ENCODE data around the gene PSMG3. TPM values are rescaled to one million over a fixed set of nuclear protein-coding genes. Genes with fewer than 3 reads are reported as not detected.

The PSMG3 gene
- total and polyA plus RNA-seq, 2 donors (not counting 3 experiments of a cell fraction or from before 2014, with no cell fraction given): 25.5 to 49.7 TPM

GRCh38 chr7:1601956-1602355 is 32.1 kb upstream of the PSMG3 start:
- CTCF ChIA-PET: no interaction called here
- Histone ChIP-seq H3K36me3 (ENCODE audit: control insufficient read depth in 2 of 2, extremely low read depth in 1 of 2, insufficient read depth in 2 of 2, low read length in 2 of 2) (no peaks in the 10 kb centered on the region), H3K4me2 (ENCODE audit: insufficient read depth, low read length) (no peak overlapping the region), H3K9me1 (replicated peaks; ENCODE audit: control insufficient read depth, extremely low read depth, insufficient read depth, low read length) (no peaks in the 10 kb centered on the region), H3K4me3 (replicated peaks in 1 of 3; ENCODE audit: insufficient read depth in 1 of 3, low read depth in 1 of 3, low read length in 3 of 3) (no peak overlapping the region), H3K27me3 (ENCODE audit: control insufficient read depth in 2 of 2, insufficient read depth in 2 of 2, low read length in 2 of 2) (peaks cover 0 to 2% of the 10 kb centered on the region in 2 experiments), H2AFZ (ENCODE audit: low read depth, low read length) (no peak overlapping the region), H3K9ac (replicated peaks; ENCODE audit: extremely low read depth, insufficient read depth, low read length) (no peak overlapping the region), H3K9me3 (replicated peaks; ENCODE audit: control insufficient read depth, insufficient read depth, low read length) (no peaks in the 10 kb centered on the region), H3K4me1 (ENCODE audit: control insufficient read depth, extremely low read depth, insufficient read depth, low read length) (no peaks in the 10 kb centered on the region), H4K20me1 (replicated peaks; ENCODE audit: control insufficient read depth, extremely low read depth, insufficient read depth, low read length) (no peaks in the 10 kb centered on the region), H3K27ac (ENCODE audit: insufficient read depth, low read depth, low read length) (no peak overlapping the region), H3K79me2 (ENCODE audit: control insufficient read depth, insufficient read depth, low read length) (no peaks in the 10 kb centered on the region)
- dilution Hi-C loops (cut with MboI; ENCODE audit: extremely low pct_ligation_motif_present, low sequenced_read_pairs) (no loop called here), intact Hi-C loops (cut with micrococcal nuclease) (no loop called here)
- TF ChIP-seq POLR2AphosphoS5 (IDR thresholded peaks at IDR 0.05; ENCODE audit: insufficient read depth, low read depth, low read length): no peak
- no peak for TF ChIP-seq EZH2 (IDR thresholded peaks at IDR 0.05; ENCODE audit: borderline replicate concordance, low read depth, low read length, severe bottlenecking)
- TF ChIP-seq JUN (IDR thresholded peaks at IDR 0.05; ENCODE audit: borderline replicate concordance, insufficient read depth, insufficient read length, low read depth): no peak
- TF ChIP-seq MYC (IDR thresholded peaks at IDR 0.05; ENCODE audit: low read depth, low read length): no peak
- no peak for TF ChIP-seq FOS (IDR thresholded peaks at IDR 0.05; ENCODE audit: borderline replicate concordance, insufficient read depth, low read length)
- no peak for TF ChIP-seq POLR2A (IDR thresholded peaks at IDR 0.05; ENCODE audit: low read depth, low read length)
- no peak for TF ChIP-seq GATA2 (IDR thresholded peaks at IDR 0.05; ENCODE audit: insufficient read depth, insufficient read length, low read depth, low read length)
- TF ChIP-seq MAX (IDR thresholded peaks at IDR 0.05; ENCODE audit: insufficient read depth, insufficient read length): no peak
- no peak for TF ChIP-seq CTCF (IDR thresholded peaks at IDR 0.05; ENCODE audit: extremely low read depth in 1 of 2, insufficient read depth in 1 of 2, low read depth in 1 of 2, low read length in 2 of 2)
- DNase-seq (ENCODE audit: low read depth, low spot score) (no peak), FAIRE-seq (no peak)
- BruUV-seq (replicated peaks): no TSS peak
- POLR2A ChIA-PET: no interaction called here
